Omental fat pad (tissue), 4 donors: Measurements from ENCODE around the gene C9orf50. TPM values are rescaled to one million over a fixed set of nuclear protein-coding genes. Genes with fewer than 3 reads are reported as not detected.
"Not testable (repeated sequence)": the region's sequence is repeated elsewhere in the genome, so short reads cannot be mapped to it uniquely, and the experiment has no call there.

Source experiments
- ATAC-seq: fragments of 150-250 bp; one replicate; pipeline ENCODE4 v1.9.1; 2016; ENCODE audit warnings: mild to moderate bottlenecking, moderate library complexity; ENCODE audit not compliant: low FRiP score
- DNase-seq: peaks from one replicate; pipeline ENCODE4 v3.0.0-alpha.2; 2019; ENCODE audit warnings: low spot score
- CTCF ChIP-seq, 3 donors: fragments of 450-650 bp; IDR thresholded peaks; one replicate each; pipeline ENCODE4 v1.5.1; 2016 to 2017; ENCODE audit warnings: antibody characterized with exemption in 3 of 3, mild to moderate bottlenecking in 3 of 3, moderate library complexity in 2 of 3
- total RNA-seq, 4 donors: library from RNA; depleted of rRNA; stranded (reverse); fragments of >200 nt; gene quantifications; one replicate each; pipeline ENCODE4 v1.1.0, GENCODE V29; 2016

C9orf50 gene
- total RNA-seq, 4 donors from 2014 or later, result not detected

- ATAC-seq, result no peak
- TF ChIP-seq CTCF (IDR thresholded peaks at IDR 0.05), result no peak
Measured at GRCh38 chr9:129637673-129638439, 17.0 kb upstream of the C9orf50 start.

GRCh38 chr9:129637102-129637501 lies 16.2 kb upstream of the C9orf50 start:
- DNase-seq (no peak), ATAC-seq (no peak)
- TF ChIP-seq CTCF (IDR thresholded peaks at IDR 0.05), result no peak

More at GRCh38 chr9:129637673-129638439, 17.0 kb upstream of the C9orf50 start:
- no peak for DNase-seq

- not testable (repeated sequence) for DNase-seq, ATAC-seq
Measured at GRCh38 chr9:129636343-129636742, 15.4 kb upstream of the C9orf50 start.

- no peak for DNase-seq
- ATAC-seq, result no peak
- TF ChIP-seq CTCF (IDR thresholded peaks at IDR 0.05), result no peak
Measured at GRCh38 chr9:129635099-129636065, 14.5 kb upstream of the C9orf50 start.

GRCh38 chr9:129633848-129634247 lies 12.9 kb upstream of the C9orf50 start:
- TF ChIP-seq CTCF (IDR thresholded peaks at IDR 0.05), result no peak
- ATAC-seq, result no peak
- no peak for DNase-seq

- no peak for ATAC-seq
- DNase-seq, result no peak
- TF ChIP-seq CTCF (IDR thresholded peaks at IDR 0.05), result no peak
Measured at GRCh38 chr9:129633207-129633606, 12.3 kb upstream of the C9orf50 start.

GRCh38 chr9:129632460-129632859 lies 11.6 kb upstream of the C9orf50 start:
- ATAC-seq (no peak), DNase-seq (no peak)
- TF ChIP-seq CTCF (IDR thresholded peaks at IDR 0.05), result no peak
